ENCODE measurements around the gene RBM34.

RBM34 gene

GRCh38 chr1:235176486-235176885, 15.4 kb upstream of the RBM34 start:
- H3K27me3 ChIP-seq (ENCODE audit: insufficient read depth, poor library complexity, severe bottlenecking): no peaks in the 10 kb centered on the region
- H3K27ac ChIP-seq (replicated peaks): no peak overlapping the region
- no peak overlapping the region for H3K4me3 ChIP-seq (replicated peaks; ENCODE audit: insufficient read depth, low read length)
- no peak for TF ChIP-seq POLR2AphosphoS5 (IDR thresholded peaks at IDR 0.05; ENCODE audit: low read depth)
- no peak for TF ChIP-seq SPI1 (IDR thresholded peaks at IDR 0.05; ENCODE audit: borderline replicate concordance, low read depth)
- TF ChIP-seq, protein P1, sequence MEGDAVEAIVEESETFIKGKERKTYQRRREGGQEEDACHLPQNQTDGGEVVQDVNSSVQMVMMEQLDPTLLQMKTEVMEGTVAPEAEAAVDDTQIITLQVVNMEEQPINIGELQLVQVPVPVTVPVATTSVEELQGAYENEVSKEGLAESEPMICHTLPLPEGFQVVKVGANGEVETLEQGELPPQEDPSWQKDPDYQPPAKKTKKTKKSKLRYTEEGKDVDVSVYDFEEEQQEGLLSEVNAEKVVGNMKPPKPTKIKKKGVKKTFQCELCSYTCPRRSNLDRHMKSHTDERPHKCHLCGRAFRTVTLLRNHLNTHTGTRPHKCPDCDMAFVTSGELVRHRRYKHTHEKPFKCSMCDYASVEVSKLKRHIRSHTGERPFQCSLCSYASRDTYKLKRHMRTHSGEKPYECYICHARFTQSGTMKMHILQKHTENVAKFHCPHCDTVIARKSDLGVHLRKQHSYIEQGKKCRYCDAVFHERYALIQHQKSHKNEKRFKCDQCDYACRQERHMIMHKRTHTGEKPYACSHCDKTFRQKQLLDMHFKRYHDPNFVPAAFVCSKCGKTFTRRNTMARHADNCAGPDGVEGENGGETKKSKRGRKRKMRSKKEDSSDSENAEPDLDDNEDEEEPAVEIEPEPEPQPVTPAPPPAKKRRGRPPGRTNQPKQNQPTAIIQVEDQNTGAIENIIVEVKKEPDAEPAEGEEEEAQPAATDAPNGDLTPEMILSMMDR (IDR thresholded peaks at IDR 0.05; ENCODE audit: insufficient read depth, low read length): no peak
- no peak for TF ChIP-seq GABPA (IDR thresholded peaks at IDR 0.05; ENCODE audit: low read depth)
- TF ChIP-seq REST (IDR thresholded peaks at IDR 0.05; ENCODE audit: insufficient replicate concordance, low read depth): no peak
- DNase-seq (ENCODE audit: low read depth in 1 of 2, low spot score in 1 of 2): no peak

- no peaks in the 10 kb centered on the region for H3K27me3 ChIP-seq (ENCODE audit: insufficient read depth, poor library complexity, severe bottlenecking)
- no peak overlapping the region for H3K4me3 ChIP-seq (replicated peaks; ENCODE audit: insufficient read depth, low read length)
- DNase-seq (ENCODE audit: low read depth in 1 of 2, low spot score in 1 of 2): no peak
- no peak overlapping the region for H3K27ac ChIP-seq (replicated peaks)
- no peak for TF ChIP-seq SPI1 (IDR thresholded peaks at IDR 0.05; ENCODE audit: borderline replicate concordance, low read depth)
- no peak for TF ChIP-seq GABPA (IDR thresholded peaks at IDR 0.05; ENCODE audit: low read depth)
- TF ChIP-seq POLR2AphosphoS5 (IDR thresholded peaks at IDR 0.05; ENCODE audit: low read depth): no peak
- TF ChIP-seq, protein P1 (IDR thresholded peaks at IDR 0.05; ENCODE audit: insufficient read depth, low read length): no peak
- no peak for TF ChIP-seq REST (IDR thresholded peaks at IDR 0.05; ENCODE audit: insufficient replicate concordance, low read depth)
Measured at GRCh38 chr1:235169986-235170385, 8.9 kb upstream of the RBM34 start.

DNA sequence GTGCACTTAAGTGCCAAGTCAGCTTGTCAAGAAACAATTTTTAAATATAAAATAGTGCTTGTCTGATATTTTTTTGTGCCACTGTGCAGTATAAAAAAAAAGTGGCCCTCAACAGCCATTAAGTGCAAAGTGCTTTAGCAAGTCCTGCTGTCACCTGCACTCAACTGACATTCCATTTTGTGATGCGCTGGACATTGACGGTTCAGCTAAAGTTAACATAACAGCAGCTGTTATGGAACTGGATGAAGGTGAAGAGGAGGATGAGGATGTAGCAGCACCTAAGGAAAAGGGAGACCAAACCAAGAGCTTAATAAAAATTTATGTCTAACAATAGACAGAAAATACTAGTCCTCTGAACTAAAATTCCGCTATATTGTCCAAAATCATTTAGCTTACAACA, 7.3 kb upstream of the RBM34 start:
- TF ChIP-seq GABPA (IDR thresholded peaks at IDR 0.05; ENCODE audit: low read depth) (no peak), SPI1 (IDR thresholded peaks at IDR 0.05; ENCODE audit: borderline replicate concordance, low read depth) (no peak), REST (IDR thresholded peaks at IDR 0.05; ENCODE audit: insufficient replicate concordance, low read depth) (no peak)
- TF ChIP-seq, protein P1 (IDR thresholded peaks at IDR 0.05; ENCODE audit: insufficient read depth, low read length): no peak
- H3K27ac ChIP-seq (replicated peaks): no peak overlapping the region
- H3K4me3 ChIP-seq (replicated peaks; ENCODE audit: insufficient read depth, low read length): no peak overlapping the region
- H3K27me3 ChIP-seq (ENCODE audit: insufficient read depth, poor library complexity, severe bottlenecking): no peaks in the 10 kb centered on the region
- no peak for DNase-seq (ENCODE audit: low read depth in 1 of 2, low spot score in 1 of 2)
